ENCODE data around the gene IRAK2.

IRAK2 gene

DNA sequence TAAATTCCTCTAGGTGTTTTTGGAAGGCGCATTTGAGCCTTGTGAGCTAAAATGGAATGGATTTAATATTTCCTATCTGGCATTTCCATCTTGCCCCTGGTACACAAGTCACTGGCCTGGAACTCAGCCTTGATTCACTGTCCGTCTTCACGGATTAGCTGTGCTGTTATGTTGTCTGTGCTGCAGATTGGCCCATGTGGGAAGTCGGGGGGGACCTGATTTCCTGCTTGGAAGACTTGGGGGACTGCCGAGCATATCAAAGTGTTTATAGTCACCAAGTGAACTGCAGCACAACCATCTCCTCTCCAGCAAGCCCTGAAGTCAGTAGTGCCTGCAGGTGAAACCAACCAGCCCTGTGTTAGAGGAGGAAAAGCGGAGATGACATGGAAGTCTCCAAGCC, 115.9 kb downstream of the IRAK2 start:
- no peak for DNase-seq (ENCODE audit: low read depth in 2 of 2)

- no peak for DNase-seq (ENCODE audit: low read depth in 2 of 2)
Measured at GRCh38 chr3:10281951-10282350, 117.2 kb downstream of the IRAK2 start.

- no peak for DNase-seq (ENCODE audit: low read depth in 2 of 2)
Measured at GRCh38 chr3:10283638-10284037, 118.9 kb downstream of the IRAK2 start.

DNA sequence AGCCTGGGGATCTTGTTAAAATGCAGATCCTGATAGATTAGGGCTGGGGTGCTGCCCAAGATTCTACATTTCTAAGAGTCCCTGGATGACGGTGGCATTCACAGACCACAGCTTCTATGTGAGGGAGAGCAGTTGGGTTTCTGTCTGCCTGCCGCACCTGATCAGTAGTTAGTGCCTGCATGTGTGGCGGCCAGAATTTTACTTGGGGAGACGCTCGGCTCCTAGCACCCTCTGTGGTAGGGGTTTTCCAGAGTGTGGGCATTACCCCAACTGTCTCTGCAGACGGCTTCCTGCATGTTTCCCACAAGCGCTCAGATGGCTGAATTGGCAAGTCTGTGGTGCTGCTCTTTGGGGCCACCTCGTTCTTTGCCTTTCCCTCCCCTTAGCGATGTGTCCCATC, 119.8 kb downstream of the IRAK2 start:
- no peak for DNase-seq (ENCODE audit: low read depth in 2 of 2)

GRCh38 chr3:10285272-10286132, 120.8 kb downstream of the IRAK2 start:
- no peak for DNase-seq (ENCODE audit: low read depth in 2 of 2)

DNA sequence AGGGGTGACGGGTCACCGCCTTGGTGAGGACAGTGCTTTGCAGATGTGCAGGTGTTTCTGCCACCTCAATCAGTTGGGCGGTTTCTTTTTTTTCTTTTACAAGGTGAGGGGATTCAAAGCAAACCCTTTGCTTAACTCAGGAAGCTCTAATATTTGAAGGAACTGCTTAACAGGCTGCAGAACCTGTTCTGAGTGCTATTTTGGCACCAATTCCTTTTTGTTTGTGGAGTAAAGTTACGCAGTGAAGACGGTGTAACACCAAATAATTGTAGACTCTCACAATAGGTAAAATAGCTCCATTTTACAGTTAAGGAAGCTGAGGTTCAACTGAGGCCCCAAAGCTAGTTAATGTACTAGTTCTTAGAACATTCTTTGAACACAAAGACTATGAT, 121.4 kb downstream of the IRAK2 start:
- DNase-seq (ENCODE audit: low read depth in 2 of 2), result no peak

- DNase-seq (ENCODE audit: low read depth in 2 of 2), result no peak
Measured at GRCh38 chr3:10286596-10287295, 122.0 kb downstream of the IRAK2 start.

GRCh38 chr3:10287936-10288574, 123.3 kb downstream of the IRAK2 start:
- no peak for DNase-seq (ENCODE audit: low read depth in 2 of 2)

DNA sequence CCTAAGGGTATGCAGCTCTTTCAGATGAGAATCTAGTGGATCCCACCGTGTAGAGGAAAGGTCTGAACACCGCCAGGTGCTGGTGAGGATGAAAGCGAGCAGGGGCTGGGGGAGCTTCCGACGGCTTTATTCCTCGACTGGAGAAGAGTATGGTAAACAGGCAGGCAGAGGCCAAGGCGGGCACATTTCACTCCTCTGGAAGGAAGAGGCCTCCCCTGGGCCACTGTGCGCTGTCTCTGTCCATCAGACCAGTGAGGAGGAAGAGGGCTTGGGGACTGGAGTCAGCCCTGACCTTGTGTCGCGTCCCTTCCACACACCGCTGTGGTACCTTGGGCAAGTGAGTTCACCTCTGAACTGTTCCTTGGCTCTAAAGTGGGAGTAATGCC, 123.8 kb downstream of the IRAK2 start:
- DNase-seq (ENCODE audit: low read depth in 2 of 2), result no peak

GRCh38 chr3:10289077-10289476, 124.4 kb downstream of the IRAK2 start:
- no peak for DNase-seq (ENCODE audit: low read depth in 2 of 2)

GRCh38 chr3:10289787-10290355, 125.2 kb downstream of the IRAK2 start:
- DNase-seq (ENCODE audit: low read depth in 2 of 2), result no peak

DNA sequence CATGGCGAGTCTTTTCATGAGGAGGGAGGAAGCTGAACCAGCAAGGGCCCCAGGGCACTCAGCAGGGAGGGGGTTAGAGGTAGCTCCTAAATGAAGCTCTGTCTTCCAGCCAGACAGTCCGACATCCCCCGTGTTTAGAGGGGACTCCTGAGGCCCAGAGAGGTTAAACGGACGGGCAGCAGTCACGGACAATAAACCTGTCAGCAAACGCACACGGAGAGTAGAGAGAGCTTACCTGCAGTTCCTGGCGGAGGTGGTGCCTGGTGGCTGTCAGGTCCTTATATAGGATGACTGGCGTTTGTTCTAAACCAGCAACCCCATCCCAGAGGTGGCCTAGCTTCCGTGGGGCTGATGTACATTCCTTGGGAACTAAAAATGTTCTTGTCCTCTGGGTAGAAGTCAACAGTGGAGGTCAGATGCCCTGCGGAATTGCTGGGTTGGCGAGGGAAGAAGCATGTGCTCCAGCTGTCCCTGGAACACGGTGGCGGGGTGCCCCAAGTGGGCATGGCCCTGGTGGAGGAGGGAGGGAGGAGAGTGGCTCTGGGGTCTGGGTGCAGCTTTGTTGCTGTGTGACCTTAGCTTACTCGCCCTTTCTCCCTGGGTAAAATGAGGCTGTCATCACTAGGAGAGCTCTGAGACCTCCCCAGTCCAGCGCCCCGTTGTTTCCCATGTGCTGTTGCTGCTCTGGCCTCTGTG, 125.9 kb downstream of the IRAK2 start:
- DNase-seq (ENCODE audit: low read depth in 2 of 2), result no peak

DNA sequence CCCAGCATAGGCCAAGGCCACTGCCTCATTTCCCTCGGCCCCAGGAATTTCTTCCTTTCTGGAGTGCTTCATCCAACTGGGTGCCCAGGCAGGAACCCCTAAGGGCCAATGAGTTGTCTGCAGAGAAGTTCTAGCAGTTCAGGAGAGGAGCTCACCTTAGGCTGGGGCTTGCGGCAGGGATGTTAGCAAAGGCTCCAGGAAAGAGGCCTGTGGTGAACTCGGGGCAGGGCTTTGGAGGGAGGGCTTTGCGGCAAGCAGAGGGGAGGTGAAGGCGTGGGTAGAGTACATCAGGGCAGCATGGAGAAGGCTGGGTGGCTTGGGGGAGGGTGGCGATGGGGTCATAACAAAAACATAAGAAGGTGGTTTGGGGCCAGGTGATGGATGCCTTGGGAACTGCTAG, 126.9 kb downstream of the IRAK2 start:
- no peak for DNase-seq (ENCODE audit: low read depth in 2 of 2)

- DNase-seq (ENCODE audit: low read depth in 2 of 2), result no peak
Measured at GRCh38 chr3:10292505-10293419, 128.0 kb downstream of the IRAK2 start, which contains the start of gene GHRL. Gene GHRL (minus strand): TSS chr3:10292947. CDS start chr3:10290180, 2,767 bp downstream.

Data from stimulated activated CD8-positive, alpha-beta memory T cell treated with anti-CD3 and anti-CD28 coated beads, Interleukin-2, amount 100 ng/mL, for 1 hour (primary cell).